Hepatic stellate cell (primary cell): Measurements from ENCODE around the gene PGLYRP3.

ENCODE experiments used
- DNase-seq: peaks from one replicate; pipeline ENCODE4 v3.0.0; 2011; ENCODE audit warnings: low spot score

The PGLYRP3 gene

DNA sequence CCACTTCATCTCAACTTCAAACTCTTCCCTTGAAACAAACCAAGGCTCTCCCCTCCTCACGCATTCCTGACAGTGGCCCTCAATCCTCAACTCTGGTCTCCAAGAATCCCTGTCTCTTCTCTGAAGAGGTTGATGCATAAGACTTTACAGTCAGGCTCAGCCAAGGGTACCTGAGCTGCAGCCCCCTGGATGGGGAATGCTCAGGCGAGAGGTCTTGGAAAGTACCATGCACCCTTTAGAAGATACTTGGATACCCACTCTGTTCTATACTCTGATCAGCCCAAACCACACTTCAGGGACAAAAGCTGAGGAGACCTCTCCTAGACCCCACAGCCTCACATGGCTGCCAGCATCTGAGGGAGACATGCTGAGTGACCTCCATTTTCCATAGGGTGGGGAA, 536 bp upstream of the PGLYRP3 start:
- DNase-seq: no peak

DNA sequence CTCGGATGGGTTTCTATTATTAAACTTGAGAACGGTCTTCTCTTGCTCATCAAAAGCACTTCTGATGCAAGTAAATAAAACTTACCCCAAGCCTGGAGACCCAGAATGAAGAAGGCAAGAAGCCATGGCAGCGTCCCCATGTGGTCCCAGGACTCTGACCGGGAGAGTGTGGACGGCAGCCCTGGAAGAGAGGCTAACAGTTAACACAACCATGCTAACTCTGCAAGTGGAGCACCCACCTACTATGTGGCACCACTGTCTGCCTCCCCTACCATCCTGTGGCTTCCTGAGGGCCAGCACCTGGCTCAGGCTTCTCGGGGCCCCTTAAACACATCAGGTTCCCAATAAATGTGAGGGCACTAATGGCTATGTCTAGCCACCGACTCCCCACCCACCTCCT, 2.2 kb downstream of the PGLYRP3 start:
- DNase-seq: no peak

DNA sequence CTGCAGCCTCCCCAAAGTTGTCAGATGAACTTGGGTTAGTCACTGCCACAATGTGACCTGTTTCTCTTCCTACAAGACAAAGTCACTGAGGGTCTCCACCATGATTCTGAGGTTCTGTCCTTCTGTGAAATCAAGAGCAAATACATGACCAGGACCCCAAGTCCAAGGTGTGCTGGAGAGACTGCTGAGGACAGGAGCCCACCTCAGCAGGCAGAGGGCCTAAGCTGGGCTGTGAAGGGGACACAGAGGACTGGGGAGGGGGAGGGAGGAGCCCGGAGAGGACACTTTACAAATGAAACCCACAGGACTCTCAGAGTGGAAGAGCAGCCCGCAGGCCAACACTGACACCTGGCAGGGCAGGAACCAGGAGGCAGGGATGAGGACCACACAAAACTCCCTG, 3.3 kb downstream of the PGLYRP3 start:
- DNase-seq: no peak

DNA sequence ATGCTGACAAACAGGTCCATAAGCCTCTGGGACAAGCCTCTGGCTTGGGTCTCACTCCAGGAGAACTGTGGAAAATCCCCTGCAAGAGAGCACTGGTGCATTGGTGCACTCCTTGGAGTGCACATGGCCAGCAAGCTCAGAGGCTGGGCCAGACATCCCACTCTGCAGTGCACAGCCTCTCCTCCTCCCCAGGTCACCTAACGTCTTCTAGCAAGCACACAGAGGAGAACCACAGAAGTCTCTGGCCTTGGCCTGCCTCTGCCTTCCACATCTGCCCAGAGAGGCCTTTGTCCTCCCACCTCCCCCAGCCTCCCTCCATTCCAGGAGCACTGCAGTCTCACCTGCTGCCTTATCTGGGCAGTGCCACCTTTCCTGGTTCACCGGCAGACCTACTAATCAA, 4.2 kb downstream of the PGLYRP3 start:
- DNase-seq: no peak

DNA sequence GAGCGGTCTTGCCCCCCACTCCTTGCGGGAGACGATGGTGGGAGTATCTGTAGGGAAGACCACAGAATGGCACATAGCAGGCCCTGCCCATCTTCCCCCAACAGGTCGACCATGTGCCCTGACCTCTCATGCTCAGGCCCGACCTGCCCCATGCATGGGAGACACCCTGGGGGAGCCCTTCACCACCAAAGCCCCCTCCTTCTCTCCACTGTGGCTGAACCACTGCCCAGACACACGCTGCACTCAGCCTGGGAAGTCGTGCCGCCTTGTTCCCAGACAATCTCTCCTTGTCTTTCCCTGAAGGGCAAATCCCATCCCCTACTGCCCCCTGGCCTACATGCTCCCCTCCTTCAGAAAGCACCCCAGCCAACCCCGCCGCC, 5.5 kb downstream of the PGLYRP3 start:
- no peak for DNase-seq

DNA sequence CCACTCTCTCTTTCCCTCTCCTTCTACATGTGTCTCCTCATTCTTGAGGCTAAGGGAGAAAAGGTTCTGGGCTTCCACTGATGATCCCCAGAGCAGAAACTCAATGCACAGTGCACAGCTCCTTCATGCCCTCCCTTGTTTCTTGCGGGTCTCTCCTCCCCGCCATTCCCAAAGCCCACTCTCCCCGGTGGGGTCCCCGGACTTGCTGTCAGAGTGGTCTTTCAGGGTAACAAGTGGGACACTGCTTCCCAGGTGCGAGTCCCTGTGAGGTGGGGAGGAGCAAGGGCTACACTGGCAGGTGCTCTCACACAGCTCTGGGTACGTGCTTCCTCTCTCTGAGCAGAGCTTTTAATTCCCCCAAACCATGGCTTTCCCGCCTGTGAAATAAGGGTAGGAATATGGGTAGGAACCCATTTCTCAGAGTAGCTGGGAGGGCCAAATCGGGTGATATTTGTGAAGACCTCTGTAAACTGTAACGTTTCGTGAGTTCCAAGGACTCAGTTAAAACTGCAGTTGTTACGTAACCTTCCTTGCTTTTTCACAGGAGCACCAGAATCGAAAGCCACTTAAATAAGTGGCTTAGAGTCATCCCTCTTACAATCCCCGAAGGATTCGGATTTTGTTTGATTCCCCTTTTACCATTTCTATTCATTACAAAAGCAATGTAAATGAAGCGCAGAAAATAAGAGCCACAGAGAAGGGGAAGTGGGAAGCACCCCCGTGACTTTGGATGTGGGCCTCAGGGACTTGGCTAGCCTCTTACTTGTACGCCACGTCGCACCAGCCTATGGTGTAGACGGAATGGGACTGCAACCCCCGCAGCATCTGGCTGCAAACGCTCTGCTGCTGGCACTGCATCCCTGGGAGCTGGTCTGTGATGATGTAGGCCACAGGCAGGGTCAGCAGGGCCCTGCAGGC, 6.2 kb downstream of the PGLYRP3 start:
- no peak for DNase-seq

DNA sequence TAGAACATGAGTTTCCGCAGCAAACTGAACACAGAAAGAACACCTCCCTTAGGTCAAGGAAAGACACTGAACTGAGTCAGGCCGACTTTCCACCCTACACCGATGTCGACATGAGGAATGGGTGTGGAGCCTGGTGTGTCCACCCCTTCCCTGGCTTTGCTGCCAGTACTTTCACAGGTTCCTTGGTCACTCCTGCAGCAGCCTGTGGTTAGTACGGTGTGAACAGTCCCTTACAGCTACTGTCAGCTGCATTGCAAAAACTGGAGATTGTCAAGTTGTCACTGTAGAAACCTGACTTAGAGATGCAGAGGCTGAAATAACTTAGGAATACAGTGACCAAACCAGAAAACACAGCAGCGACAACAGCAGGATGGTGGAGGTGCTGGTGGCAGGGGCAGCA, 7.1 kb downstream of the PGLYRP3 start:
- no peak for DNase-seq

DNA sequence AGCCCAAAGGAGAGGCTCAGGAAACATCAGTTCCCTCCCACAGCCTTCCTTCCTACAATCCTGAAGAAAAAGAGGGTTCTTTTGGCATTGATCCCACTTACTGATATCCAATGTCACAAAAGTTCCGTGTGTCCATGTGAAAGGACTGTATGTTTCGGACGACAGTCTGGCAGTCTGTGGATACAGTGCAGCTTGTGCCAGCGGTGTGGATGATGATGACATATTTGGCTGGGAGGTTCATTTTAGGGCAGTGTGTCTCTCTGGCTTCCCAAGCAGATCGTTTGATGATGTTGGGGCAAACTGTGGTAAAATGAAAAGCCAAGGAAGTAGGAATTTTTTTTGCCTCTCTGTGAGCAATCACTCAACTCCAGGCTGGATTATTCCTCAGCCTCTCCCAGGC, 10.4 kb downstream of the PGLYRP3 start:
- DNase-seq: no peak

DNA sequence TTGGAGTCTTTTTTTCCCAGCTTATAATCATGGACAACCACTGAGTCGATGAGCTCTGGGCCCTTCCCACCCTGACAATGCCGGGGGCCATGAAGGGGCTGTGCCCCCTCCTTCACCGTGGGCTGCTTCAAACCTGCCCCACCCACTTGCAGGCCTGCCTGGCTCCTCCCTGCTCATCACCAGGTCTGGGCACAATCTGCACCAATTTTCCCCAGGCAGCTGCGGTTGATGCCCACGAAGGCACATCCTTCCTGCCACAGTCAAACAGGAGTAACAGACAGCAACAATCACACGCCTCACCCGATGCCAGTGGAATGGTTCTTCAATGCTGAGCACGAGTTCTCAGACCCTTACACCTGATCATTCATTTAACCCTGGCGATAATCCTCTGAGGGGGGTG, 18.9 kb downstream of the PGLYRP3 start:
- no peak for DNase-seq

DNA sequence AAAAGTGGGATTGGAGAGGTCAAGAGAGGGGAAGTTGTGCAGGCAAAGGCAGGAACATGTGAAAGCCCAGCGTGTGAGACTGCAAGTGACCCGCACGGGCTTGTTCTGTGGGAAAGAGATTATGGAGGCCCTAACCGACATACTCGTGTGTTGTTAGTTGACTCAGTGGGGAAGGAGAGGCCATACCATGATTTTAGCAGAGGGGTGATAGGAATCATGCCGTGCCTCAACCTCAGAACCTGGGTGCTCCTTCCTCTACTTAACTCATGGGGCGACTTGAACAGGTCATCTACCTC, 19.3 kb downstream of the PGLYRP3 start:
- DNase-seq: no peak

DNA sequence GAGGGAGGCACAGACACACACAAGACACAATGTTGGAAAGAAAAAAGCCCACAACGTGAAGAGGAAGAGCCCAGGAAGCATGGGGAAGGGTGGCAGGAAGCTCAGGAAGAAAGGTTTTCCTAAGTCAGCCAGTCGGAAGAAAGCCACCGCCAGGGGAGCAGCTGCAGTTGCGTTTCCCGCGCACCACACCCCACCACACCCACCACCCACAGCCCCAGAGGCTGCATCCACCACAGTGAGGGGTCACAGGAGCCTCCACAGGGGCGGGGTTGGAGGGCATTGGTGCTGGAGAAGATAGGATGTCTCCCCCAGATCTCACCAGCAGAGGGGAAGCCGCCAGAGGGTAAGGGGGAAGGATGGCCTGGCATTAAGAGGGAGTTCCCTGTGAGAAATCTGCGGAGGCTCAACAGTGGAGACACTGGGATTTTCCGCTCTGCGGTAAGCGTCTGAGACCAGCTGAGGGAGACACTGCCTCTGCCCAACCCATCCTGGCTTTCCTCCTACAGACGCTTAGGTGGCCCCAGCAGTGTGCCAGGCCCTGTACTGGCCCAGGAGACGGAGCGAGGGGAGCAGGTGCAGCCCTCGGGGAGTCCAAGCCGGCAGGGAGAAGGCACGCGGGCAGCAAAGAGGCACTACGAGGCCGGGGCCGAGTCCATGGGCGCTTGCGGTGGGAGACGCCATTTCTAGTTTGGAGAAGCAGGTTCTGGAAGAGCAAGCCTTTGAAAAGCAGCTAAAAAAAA, 19.8 kb downstream of the PGLYRP3 start:
- no peak for DNase-seq

DNA sequence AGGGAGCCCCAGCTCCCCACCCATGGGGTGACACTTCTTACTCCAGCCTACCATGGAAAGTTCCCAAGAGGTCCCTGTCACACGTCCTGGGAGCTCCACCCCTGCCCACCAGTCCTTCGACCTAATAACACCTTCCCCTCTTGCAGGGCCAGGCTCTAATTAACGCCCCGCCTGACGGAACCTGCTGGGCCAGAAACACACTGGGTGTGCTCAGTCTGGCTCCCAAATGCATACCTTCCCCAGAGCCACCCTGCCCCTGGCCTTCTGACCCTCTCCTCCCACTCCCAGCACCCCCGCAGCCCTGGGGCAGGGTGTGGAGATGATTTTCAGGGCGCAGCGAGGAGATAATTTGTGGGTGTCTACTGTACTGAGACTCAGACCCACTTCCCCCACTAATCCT, 20.6 kb downstream of the PGLYRP3 start:
- no peak for DNase-seq

DNA sequence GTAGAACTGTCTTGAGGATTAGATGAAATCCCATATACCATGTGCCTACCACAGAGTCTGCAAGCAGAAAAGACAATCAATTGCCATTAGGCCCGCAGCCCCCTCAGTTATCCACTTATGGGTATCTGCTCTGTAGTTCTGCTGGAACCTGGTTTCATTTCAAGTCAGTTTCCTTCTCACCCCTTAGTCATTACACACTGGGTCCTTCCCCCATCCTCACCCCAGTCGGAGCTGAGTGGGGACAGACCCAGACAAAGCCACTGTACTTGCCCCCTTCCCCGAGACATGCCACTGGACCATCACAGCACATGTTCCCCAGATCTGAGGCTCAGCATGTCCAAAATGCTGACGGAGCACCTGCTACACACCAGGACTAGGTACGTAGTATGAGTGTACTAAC, 21.2 kb downstream of the PGLYRP3 start:
- no peak for DNase-seq

DNA sequence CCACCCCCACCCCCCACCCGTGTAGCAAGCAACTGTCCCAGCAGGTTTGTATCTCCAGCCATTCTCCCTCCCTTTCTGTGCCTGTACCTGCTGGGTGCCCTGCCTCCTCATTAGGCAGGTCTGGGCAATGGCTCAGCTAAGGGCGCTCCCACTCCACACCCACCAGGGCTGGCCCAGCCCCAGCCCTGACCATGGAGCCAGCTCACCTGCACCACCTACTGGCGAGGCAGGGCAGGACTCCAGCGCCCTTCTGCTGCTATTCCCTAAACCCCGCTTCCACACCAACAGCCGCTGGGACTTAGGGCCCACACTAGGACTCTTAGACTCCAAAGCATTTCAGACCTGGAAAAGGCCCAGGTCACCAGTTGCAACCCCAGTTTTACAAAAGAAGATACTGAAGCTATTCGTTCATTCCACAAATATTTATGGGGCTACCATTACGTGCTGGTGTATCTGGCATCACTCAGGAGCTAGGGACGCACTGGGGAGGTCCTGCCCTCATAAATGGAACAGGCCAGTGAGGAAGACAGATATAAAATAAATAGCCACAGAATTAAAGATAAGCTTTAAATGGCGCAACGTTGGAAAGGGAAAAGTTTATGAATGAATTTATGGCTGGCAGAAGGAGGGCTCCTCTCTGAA, 24.0 kb downstream of the PGLYRP3 start:
- peak; percentile 22 for DNase-seq

DNA sequence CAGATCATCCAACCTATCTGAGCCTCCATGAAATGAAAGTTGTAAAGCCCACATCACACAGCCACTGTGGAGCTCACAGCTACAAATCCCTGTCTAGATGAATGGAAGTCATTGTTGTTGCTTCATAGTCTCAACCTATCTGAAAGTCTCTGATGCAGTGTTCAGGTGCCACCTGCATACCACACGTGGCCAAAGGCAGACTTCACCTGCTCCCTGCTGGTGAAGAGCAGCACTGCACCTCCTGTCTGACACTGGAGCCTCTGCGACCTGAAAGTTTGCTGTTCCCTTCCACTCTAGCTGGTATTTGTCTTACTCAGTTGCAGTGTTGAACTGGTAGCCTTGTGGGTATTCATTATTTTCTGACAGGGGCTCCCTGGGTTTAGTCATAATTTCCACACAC, 34.9 kb downstream of the PGLYRP3 start:
- DNase-seq: no peak

DNA sequence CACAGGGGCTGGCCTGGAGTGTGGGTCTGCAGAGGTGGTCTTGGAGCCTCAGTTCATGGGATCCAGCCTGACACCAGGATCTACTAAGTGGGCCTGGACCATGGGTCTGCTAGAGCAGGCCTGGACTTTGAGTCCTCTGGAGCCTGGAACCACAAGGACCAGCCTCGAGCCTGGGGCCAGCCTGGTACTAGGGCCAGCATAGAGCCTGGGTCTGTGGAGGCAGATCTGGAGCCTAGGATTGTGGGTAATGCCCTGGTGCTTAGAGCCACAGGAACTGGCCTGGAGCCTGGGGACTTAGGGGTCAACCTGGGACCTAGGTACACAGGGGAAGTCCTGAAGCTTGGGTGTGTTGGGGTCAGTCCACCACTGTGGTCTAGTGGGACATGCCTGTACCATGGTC, 40.6 kb downstream of the PGLYRP3 start:
- DNase-seq: no peak

DNA sequence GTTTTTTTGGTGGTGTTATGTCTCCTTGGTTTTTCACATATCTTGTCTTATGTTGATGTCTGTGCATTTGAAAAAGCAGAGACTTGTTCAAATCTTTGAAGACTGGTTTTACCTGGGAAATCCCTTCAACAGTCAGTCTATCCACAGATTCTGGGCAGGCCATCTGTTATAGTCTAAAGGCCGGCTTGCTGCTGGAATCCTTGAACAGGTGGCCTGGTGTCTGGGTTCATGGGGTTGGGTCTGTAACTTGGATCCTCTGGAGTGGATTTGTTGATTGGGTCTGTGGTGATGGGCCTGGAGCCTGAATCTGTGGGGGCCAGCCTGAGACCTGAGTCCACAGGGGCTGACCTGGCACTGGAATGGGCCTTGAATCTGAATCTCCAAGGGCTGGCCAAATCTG, 41.0 kb downstream of the PGLYRP3 start:
- no peak for DNase-seq

DNA sequence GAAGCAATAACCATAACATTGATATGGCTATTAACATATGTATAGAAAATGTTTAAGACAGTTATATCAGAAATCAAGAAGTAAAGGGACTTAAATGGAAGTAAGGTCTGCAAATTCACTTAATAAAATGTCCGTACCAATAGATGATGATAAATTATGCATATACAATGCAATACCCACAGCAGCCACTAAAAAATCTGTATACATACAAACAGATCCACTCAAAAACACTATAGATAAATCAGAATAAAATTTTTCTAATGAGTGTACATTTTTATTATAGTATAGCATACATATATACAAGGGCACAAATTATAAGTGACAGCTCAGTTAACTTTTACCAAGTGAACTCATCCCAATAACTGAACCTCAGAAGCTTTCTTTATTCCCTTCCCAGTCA, 47.3 kb downstream of the PGLYRP3 start:
- DNase-seq: no peak

DNA sequence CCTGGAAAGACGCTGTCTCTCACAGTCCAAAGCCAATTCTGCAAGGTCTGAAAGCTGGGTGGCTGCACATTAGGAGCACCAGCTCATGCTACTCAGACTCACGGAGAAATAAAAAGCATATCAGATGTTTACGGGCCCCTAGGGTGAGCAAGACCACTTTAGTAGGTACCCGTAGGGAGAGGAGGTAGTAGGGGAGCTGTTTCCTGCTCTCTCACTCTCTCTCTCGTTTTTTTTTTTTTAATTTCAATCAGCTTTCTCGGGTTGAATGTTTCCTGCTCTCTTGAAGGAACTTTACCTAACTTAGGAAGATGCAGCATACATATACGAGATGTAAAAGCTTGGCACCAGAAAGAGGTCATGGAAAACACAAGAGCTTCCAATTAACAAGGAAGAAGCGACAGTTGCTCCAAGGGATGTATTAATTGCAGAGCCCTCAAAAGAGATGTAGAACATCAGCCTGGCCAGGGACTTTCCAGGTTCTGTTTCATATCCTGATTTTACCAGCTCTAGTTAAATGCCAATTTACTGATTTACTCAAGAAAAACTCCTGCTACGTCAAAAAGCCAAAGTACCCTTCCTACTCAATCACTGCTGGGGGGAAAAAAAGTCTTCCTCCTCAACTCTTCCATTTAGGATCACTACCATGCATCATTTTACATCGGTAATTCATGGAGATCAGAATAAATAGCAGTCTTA, 50.1 kb downstream of the PGLYRP3 start:
- no peak for DNase-seq

DNA sequence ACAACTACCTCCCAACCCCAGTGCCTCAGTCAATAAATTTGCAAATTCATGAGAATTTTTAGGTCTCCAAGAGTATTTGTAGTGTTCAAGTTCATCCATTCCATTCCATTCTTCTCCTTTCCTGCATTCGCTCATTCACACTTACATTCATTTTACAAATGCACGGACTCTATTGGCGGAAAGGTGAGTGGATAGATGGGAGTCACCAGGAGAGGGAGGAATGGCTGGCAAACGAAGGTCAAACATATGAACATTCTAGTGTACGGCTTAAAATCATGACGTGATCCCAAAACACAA, 50.7 kb downstream of the PGLYRP3 start:
- no peak for DNase-seq

DNA sequence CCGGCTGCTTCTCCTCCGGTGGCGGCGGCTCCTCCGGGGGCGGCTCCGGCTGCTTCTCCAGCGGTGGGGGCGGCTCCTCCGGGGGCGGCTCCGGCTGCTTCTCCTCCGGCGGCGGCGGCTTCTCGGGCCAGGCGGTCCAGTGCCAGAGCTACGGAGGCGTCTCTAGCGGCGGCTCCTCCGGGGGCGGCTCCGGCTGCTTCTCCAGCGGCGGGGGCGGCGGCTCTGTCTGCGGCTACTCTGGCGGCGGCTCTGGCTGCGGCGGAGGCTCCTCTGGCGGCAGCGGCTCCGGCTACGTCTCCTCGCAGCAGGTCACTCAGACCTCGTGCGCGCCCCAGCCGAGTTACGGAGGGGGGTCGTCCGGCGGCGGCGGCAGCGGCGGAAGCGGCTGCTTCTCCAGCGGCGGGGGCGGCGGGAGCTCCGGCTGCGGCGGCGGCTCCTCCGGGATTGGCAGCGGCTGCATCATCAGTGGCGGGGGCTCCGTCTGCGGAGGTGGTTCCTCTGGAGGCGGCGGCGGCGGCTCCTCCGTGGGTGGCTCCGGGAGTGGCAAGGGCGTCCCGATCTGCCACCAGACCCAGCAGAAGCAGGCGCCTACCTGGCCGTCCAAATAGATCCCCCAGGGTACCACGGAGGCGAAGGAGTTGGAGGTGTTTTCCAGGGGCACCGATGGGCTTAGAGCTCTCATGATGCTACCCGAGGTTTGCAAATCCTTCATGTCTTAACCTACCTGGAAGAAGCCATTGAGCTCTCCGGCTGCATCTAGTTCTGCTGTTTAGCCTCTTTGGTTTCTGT, 51.3 kb downstream of the PGLYRP3 start:
- no peak for DNase-seq
